ENCODE results near the gene CMSS1.

GRCh38 chr3:100128565-100128964 lies 310.9 kb downstream of the CMSS1 start:
- TF ChIP-seq SP1 (IDR thresholded peaks at IDR 0.05) (no peak), TARDBP (IDR thresholded peaks at IDR 0.05) (no peak), ARNT (IDR thresholded peaks at IDR 0.05) (no peak), LEF1 (IDR thresholded peaks at IDR 0.05; ENCODE audit: borderline replicate concordance) (no peak), BHLHE40 (IDR thresholded peaks at IDR 0.05; ENCODE audit: borderline replicate concordance) (no peak), HDGF (IDR thresholded peaks at IDR 0.05; ENCODE audit: borderline replicate concordance) (no peak), FOXA1 (IDR thresholded peaks at IDR 0.05) (no peak), SUZ12 (IDR thresholded peaks at IDR 0.05) (no peak), L3MBTL2 (conservative IDR thresholded peaks at IDR 0.05) (no peak), FOXK2 (IDR thresholded peaks at IDR 0.05) (no peak), FOXM1 (IDR thresholded peaks at IDR 0.05; ENCODE audit: borderline replicate concordance) (no peak)
